Gastroesophageal sphincter (tissue), 3 donors: ENCODE results near the gene SP110.

Experiments used
- CTCF ChIP-seq, 4 experiments: fragments of 200-600 bp in 2 of 4; fragments of 450-650 bp in 2 of 4; sonication (generic) in 1 of 4; IDR thresholded peaks; one replicate each; pipeline ENCODE4 v1.5.1; 2017 to 2019; ENCODE audit warnings: antibody characterized with exemption in 4 of 4, mild to moderate bottlenecking in 2 of 4, moderate library complexity in 2 of 4
- EP300 ChIP-seq: sonication (generic); formaldehyde crosslinking; IDR thresholded peaks from one replicate; pipeline ENCODE4 v1.6.1; 2017; ENCODE audit warnings: antibody characterized with exemption, mild to moderate bottlenecking
- POLR2A ChIP-seq, 2 donors: fragments of 450-650 bp; IDR thresholded peaks; one replicate each; pipeline ENCODE4 v1.6.1; 2017; ENCODE audit warnings: antibody characterized with exemption in 2 of 2, mild to moderate bottlenecking in 2 of 2, moderate library complexity in 1 of 2
- POLR2AphosphoS5 ChIP-seq: sonication (generic); formaldehyde crosslinking; IDR thresholded peaks from one replicate; pipeline ENCODE4 v1.6.1; 2017; ENCODE audit warnings: antibody characterized with exemption

DNA sequence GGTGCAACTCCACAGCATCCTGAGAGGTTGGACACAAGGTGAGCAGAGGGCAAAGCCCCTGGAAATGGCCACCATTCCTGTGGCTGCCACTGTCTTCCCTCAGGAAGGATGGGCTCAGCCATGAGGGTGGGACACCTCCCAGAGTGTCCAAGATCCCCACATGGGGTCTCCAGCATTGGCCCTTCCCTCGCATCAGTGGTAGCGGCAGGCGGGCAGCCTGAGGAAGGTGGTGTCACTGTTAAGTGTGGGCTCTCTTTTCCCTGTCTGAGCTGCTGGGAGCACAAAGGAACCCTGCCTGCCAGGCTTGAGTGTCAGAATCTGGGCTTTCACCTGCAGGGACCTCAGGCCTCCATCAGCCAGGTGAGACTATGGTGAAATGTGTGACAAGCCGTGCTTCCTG, 47.6 kb downstream of the SP110 start:
- TF ChIP-seq POLR2A (IDR thresholded peaks at IDR 0.05) (no peak), CTCF (IDR thresholded peaks at IDR 0.05) (no peak), POLR2AphosphoS5 (no peak), EP300 (no peak)
